SKM-1 treated with dmso at 0.1 percent for 144 hours (cell line): ENCODE measurements around the gene PGM5.

Experiments
- DNase-seq: peaks from one replicate; lab custom pipeline; 2025; ENCODE audit not compliant: unreplicated experiment; lab: John Stamatoyannopoulos, UW

PGM5 gene

DNA sequence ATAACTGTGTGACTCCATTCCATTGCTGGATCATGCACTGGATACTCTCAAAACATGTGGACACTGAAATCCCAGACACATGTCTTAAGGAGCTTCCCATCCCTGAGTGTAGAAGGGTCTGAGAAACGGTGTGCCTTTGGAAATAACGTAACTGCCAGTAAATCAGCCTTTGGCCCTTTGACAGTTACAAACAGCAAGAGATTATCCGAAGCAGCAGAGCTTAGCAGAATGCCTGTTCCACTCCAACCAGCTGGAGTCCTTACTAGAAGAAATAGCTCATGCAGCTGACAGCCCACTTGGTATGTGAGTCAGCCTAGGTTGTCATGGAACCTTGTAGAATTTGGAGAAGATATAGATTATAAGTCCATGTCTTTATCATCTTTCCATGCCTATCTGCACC lies 177.3 kb downstream of the PGM5 start:
- DNase-seq = no peak

GRCh38 chr9:68536876-68537615 lies 180.6 kb downstream of the PGM5 start:
- no peak for DNase-seq

DNA sequence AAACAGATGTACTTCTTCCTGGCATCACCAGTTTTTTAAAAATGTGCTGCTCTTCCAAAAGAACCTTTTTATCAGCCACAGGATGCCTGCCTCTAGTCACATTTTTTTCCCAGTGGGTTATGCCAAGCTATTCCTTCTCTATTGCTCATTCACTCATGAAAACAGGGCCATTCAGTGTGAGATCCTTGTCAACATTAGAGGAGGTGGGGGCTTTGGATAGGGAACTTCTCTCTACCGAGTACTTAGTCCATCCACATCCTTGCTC lies 181.1 kb downstream of the PGM5 start:
- no peak for DNase-seq

- no peak for DNase-seq
Measured at GRCh38 chr9:68538200-68538599, 181.8 kb downstream of the PGM5 start.

GRCh38 chr9:68540712-68541535 lies 184.5 kb downstream of the PGM5 start, which contains the start of gene TMEM252:
TMEM252 (minus strand) TSS chr9:68540883; CDS start chr9:68540814, 69 bp downstream.
- DNase-seq = no peak

DNA sequence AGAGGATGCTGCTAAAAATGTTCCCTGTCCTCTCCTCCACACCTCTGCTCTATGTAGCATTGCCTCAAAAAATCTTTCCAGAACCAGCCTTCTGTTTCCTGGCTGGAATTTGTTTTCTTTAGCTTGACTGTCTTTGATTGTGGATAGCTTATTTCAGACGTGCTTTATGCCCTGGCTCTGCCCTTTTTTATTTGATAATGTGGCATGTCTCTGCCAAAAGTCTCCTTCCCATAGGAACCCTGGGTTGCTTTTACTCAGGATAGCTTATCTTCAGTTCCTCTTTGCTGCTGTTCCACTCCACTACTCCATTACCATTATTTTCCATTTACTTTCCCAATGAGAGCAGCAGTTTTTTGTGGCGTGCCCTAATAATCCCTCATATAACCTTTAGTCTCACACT lies 185.2 kb downstream of the PGM5 start:
- DNase-seq = no peak

DNA sequence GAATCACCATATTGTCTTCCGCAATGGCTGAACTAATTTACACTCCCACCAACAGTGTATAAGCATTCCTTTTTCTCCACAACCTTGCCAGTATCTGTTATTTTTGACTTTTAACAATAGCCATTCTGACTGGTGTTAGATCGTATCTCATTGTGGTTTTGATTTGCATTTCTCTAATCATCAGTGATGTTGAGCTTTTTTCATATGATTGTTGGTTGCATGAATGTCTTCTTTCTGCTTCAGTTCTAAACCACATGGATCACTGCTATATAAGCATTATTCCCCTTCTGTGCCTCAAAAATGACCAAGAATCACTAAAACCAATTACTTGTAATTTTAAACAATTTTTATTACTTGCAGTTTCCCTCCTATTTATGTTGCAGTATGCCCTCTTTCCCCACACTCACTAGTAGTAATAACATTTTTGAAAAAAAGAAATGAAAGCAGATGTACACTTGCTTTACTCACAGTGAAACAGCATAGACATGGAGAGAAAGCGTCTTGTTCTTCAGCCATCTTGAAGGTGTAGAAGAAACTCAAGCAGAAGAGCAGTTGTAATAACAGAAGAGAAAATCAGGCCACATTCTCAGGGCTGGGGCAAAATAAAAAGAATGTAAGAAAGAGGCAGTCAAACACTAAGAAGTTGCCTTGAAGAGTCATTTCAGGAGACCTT lies 188.8 kb downstream of the PGM5 start:
- DNase-seq = no peak

- peak; percentile 78 for DNase-seq
Measured at GRCh38 chr9:68546596-68547390, 190.4 kb downstream of the PGM5 start.

DNA sequence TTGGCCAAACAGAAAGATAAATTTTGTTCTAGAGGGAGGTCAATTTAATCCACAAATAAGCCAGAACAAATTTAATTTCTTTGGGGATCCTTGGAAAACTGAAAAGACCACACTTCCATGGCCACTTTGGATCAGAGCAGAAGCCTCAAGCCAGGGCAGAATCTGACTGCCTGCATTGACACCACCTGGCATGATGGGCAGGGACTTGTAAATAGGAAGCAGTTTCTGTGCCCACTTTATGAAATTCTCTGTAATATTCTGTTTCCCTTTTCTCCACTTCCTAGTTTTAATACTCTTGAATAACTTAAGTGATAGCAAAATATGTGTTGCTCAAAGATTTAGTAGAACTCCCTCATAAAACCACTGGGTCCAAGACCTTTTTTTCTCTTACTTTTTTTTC lies 191.0 kb downstream of the PGM5 start:
- no peak for DNase-seq

DNA sequence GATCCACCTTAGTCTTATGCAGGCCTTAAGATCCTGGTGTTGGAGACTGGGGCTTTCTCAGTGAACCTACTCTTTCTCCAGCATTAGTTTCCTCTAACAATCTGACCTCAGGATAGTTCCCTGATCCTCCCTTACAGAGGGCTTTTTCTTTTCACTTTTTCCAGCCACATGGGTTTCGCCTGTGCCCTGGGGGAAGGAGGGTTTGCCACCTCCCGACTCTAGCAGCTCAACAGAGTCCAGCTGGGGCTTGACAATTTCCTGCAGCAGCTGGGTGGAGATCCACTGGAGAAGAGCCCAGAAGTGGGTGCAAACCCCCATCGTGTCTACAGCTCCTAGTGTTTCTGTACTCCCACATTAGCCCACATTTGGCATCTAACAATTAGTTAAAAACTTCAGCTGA lies 191.8 kb downstream of the PGM5 start:
- no peak for DNase-seq

- DNase-seq = no peak
Measured at GRCh38 chr9:68551191-68551590, 194.8 kb downstream of the PGM5 start.

DNA sequence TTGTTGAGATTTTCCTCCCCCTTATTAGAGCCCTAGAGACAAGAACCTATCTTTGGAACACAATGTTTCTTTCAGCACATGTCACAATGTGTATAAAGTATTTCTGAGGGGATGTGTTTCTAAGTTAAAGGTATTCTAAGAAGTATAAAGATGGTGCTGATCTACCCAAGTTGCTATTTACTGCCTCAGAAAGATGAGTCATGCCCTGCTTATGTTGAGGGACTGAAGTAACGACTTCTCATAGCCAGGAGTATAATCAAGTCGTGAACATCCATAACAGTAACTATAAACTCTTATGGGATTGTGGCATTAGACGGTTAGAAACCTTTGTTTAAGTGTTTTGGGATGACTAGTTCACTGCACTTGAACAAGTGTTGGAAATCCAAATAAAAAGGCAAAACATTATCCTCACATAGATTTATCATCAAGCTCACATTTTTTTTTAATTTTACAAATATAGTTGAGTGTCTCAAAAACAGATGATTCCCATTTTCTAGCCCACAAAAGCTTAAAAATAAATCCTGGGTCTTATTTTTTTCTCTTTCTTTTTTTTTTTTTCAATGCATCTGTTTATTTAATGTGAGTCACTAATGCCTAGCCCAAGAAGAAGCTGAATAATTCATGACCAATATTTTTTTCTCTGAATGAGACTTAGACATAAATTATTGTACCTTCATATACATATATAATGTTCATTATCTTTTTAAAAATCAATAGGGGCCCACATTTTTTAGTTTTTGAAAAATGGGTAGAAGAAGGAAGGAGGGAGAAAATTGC lies 196.5 kb downstream of the PGM5 start:
- no peak for DNase-seq

DNA sequence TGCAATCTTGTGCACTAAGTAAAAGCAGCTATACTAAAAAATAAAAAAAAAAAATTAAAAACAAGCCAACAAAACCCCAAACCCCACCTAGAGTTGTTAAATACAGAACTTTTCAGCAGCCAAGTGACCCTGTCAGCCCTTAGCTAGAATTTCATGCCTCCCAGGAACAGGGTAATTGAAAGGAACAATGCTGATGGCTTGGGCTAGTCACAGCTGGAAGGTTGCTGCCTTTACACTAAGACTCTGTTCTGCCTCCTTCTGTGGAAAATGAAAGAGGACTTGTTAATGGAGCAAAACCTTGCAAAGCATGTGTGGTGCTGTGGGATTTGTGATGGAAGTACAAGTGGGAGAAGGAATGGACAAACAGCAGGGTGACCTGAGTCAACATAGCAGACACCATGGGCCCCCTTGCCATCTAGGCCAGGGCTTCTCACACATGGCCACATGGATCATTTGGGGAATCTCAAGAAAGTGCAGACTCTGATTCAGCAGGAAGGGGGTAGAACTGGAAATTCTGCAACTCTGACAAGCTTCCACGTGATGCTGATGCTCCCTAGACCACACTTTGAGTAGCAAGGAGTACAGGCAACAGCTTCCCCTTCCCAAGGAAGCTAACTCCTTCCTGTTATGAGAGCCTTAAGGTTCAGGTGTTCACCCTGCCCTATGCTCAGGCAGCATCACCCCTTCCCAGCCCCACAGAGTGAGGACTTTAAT lies 199.2 kb downstream of the PGM5 start:
- DNase-seq = no peak

DNA sequence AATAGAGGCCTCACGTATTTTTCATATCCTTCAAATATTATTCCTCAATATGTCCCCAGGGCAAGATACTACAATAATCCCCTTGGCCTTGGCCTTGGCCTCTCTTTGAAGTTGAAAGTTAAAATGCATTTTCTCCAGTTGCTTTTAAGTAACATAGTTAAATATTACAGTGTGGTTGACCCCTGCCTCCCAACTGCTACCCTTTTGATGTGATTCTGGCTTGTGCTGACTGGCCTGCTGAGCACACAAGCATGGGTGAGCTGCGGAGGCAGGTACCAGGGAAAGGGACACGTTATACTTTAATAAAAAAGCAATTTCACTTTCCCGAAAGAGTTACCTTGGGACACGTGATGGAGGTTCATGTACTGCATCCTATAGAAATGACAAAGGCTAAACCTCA lies 202.1 kb downstream of the PGM5 start:
- DNase-seq = no peak

DNA sequence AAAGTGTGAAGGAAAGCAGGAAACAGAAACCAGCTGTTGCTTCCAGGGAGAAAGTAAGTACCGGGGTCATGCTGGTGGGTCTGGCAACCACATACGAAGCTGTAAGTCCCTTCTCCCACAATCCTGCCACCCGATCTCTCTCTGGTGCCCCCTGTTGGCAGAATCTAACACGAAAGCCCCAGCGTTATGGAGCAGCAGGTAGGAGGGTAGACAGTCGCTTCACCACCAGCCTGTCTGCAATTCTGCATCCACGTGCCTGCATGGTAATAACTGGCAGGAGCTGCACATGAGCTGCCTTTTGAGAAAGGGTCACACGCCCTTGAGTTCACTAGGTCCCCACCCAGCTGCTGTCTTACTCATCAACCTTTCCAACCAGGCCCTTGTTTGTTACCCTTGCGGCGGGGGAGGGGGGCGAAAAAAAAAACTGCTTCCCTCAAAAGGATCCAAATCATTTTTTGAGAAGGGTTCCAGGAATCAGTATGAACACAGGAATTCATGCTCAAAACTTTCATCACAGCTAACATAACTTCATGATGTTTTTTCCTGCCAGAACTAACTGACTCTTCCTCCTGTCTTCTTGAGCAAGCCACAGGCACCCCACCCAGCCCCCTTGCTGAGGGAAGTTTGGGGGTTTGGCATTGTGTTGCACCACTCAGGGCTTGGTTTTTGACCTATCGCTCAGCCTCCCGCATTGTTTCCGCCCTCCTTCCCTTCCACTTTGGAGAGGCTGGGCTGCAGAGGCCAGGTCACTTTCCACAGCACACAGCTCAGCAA lies 203.8 kb downstream of the PGM5 start:
- peak; percentile 73 for DNase-seq

DNA sequence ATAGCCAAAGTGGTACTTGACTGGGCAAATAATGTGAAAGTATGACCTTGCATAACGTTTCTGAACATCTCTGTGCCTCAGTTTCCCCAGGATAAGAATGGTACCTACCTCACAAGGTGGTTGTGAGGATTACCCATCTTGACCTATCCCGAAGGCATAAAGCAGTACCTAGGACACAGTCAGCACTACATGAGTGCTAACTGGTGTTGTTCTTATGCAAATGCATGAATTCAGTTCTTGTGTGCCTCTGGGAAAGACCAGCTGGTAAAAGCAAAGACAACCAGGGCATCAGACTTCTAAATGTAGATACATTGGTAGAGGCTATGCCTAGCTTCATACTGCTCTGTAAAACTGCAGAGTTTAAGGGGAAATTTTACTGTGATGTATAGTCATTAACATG lies 206.1 kb downstream of the PGM5 start:
- no peak for DNase-seq

GRCh38 chr9:68567565-68567964 lies 211.2 kb downstream of the PGM5 start:
- DNase-seq = no peak

- no peak for DNase-seq
Measured at GRCh38 chr9:68574150-68574549, 217.7 kb downstream of the PGM5 start.

DNA sequence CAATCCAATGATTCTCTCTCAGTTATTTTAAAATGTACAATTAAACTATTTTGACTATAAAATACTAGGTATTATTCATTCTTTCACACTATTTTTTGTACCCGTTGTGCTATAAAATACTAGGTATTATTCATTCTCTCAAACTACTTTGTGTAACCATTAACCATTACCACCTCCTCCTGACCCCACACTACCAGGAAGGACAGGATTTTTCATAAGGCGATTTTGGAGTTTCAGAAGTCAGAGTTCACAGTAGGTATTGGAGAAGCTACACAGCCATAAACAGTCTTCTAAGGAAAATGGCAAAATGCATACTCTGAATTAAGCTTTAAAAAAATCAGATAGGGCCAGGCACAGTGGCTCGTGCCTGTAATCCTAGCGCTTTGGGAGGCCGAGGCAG lies 219.4 kb downstream of the PGM5 start:
- DNase-seq = no peak
